Activated CD4-positive, alpha-beta T cell treated with anti-CD3 and anti-CD28 coated beads for 36 hours (primary cell): ENCODE measurements around the gene HOXA2. TPM values are rescaled to one million over a fixed set of nuclear protein-coding genes. Genes with fewer than 3 reads are reported as not detected.

Source experiments
- ATAC-seq: fragments of 200-7000 bp; cut with Tn5 transposase; one replicate; pipeline ENCODE4 v1.10.0; 2021; ENCODE audit warnings: mild to moderate bottlenecking, moderate library complexity
- CTCF ChIA-PET: fragments of 350-600 bp; sonication (Branson Sonifier 250); formaldehyde crosslinking; loops from one replicate; lab custom pipeline; 2021; ENCODE audit warnings: antibody characterized with exemption; lab: Charles Lee
- POLR2A ChIA-PET: fragments of 350-600 bp; sonication (Branson Sonifier 250); formaldehyde crosslinking; loops from one replicate; lab custom pipeline; 2021; ENCODE audit warnings: antibody characterized with exemption, inconsistent platforms; lab: Charles Lee
- DNase-seq: peaks from one replicate; pipeline ENCODE4 v3.0.0-alpha.2; 2020
- H3K27ac Mint-ChIP-seq: one replicate; pipeline ENCODE4 v1.8.0; 2021; ENCODE audit warnings: mixed read lengths
- H3K27me3 Mint-ChIP-seq: one replicate; pipeline ENCODE4 v1.8.0; 2021; ENCODE audit warnings: mixed read lengths
- H3K36me3 Mint-ChIP-seq: one replicate; pipeline ENCODE4 v1.8.0; 2021; ENCODE audit warnings: low read depth, mixed read lengths
- H3K4me1 Mint-ChIP-seq: one replicate; pipeline ENCODE4 v1.8.0; 2021; ENCODE audit warnings: mixed read lengths
- H3K4me3 Mint-ChIP-seq: one replicate; pipeline ENCODE4 v1.8.0; 2021; ENCODE audit warnings: mild to moderate bottlenecking, moderate library complexity, mixed read lengths
- H3K9me3 Mint-ChIP-seq: one replicate; pipeline ENCODE4 v1.8.0; 2021; ENCODE audit warnings: low read depth, mixed read lengths
- intact Hi-C, 2 experiments: fragments of 100-400 bp; cut with DNase I in 1 of 2; cut with micrococcal nuclease in 1 of 2; formaldehyde crosslinking; loops; one replicate each; pipeline versions ENCODE4 v1.14.2 to v1.15.1; 2022 to 2024; cut with DNase I, micrococcal nuclease
- total RNA-seq, 2 experiments: library from RNA; stranded (reverse); gene quantifications; one replicate each; pipeline ENCODE4 v1.2.3, GENCODE V29; 2021

The HOXA2 gene
- total RNA-seq, 2 experiments from 2014 or later = not detected

DNA sequence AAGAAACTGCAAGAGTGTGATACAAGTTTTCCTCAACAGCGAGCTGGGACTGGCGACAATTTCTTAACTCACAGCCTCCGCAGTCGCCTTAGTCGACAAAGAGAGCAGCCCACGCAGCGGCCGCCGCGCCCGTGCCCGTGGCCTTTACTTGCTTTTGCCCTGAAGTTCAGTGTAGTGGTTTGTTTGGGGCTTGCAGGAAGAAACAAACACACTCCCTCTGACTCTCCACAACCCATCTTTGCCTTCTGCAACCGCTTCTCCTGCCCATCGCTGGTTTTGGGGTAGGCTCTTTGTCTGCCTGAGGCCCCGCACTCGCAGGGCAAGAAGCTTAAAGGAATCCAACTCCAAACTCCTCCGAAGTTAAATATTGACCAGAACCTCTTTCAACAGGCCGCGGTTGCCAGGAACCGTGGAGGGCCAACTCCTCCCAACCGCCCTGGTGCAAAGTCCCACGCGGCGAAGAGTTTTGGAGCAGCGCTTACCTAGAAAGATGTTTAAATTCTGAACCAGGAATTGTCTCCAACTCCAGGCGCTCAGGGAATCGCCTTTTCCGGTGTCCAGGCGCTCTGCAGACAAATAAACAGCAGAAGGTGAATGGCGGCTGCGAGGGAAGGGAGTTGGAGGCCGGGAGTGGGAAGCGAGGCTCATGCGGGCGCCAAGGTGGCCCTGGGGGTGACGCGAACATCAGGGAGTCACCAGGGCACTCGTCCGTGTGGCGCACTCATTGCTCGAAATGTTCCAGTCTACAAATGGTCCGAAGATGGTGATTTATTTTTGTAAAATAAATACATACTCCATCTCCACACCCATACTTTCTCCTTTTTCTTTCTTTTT lies 19.8 kb upstream of the HOXA2 start:
- H3K4me1 Mint-ChIP-seq = no peaks in the 10 kb centered on the region
- intact Hi-C loops = no loop called here
- no peak overlapping the region for H3K4me3 Mint-ChIP-seq
- POLR2A ChIA-PET = no interaction called here
- no peaks in the 10 kb centered on the region for H3K36me3 Mint-ChIP-seq
- CTCF ChIA-PET = no interaction called here
- H3K27me3 Mint-ChIP-seq = peaks cover 23% of the 10 kb centered on the region
- H3K9me3 Mint-ChIP-seq = no peaks in the 10 kb centered on the region
- H3K27ac Mint-ChIP-seq = no peak overlapping the region
- ATAC-seq (no peak), DNase-seq (no peak)

DNA sequence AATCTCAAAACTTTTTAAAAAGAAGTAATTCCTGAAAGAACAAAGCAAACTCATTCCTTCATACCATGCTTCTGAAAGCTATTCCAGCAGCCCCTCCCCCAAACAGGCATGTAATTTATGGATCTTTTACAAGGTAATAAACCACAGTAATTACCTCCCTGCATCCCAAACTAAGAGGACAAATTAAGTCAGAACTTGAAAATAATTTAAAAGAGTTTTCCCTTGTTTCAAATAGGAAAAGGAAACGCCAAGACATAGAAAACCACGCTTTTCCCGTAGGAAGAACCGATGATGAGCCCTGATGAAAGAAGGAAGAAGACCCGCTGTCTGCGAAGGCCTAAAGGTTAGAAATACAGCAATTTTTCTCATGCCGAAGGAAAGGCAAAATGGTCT lies 19.2 kb upstream of the HOXA2 start:
- H3K9me3 Mint-ChIP-seq = no peaks in the 10 kb centered on the region
- no peaks in the 10 kb centered on the region for H3K36me3 Mint-ChIP-seq
- H3K27me3 Mint-ChIP-seq = peaks cover 20% of the 10 kb centered on the region
- intact Hi-C loops = no loop called here
- H3K27ac Mint-ChIP-seq = no peak overlapping the region
- DNase-seq (no peak), ATAC-seq (no peak)
- ChIA-PET CTCF (no interaction called here), POLR2A (no interaction called here)
- H3K4me3 Mint-ChIP-seq = no peak overlapping the region
- no peaks in the 10 kb centered on the region for H3K4me1 Mint-ChIP-seq

DNA sequence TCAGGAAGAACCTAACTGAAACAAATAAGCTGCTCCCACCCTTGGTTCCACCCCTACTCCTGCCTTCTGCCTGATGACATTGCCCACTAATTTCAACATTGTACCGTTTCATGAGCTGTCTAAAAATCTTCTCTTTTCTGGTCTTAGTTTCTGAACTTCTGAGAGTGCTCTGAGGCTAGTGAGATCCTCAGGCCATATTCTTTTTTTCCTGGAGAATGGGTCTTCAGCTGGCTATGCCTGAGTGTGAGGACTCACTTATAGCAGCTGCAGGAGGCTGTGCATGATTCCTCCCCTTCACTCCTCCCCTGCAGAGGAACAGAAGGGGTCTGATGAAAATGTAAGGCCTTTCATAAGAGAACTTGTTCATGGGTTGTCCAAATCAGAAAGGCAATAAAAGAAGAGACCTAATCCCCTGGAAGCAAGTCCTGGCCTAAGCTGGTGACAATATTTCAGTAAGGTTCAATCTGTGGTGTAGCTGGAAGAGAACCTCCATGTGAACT lies 17.0 kb upstream of the HOXA2 start:
- ATAC-seq = no peak
- Mint-ChIP-seq H3K4me3 (no peak overlapping the region), H3K36me3 (no peaks in the 10 kb centered on the region), H3K27me3 (peaks cover 6% of the 10 kb centered on the region), H3K27ac (no peak overlapping the region), H3K4me1 (no peaks in the 10 kb centered on the region), H3K9me3 (no peaks in the 10 kb centered on the region)
- ChIA-PET CTCF (interaction anchor here (0.7 kb wide), 1 partner anchor 22 kb away, joined by 3 read pairs; no protein-coding TSS in a partner anchor), POLR2A (no interaction called here)
- intact Hi-C loops = no loop called here
- no peak for DNase-seq

DNA sequence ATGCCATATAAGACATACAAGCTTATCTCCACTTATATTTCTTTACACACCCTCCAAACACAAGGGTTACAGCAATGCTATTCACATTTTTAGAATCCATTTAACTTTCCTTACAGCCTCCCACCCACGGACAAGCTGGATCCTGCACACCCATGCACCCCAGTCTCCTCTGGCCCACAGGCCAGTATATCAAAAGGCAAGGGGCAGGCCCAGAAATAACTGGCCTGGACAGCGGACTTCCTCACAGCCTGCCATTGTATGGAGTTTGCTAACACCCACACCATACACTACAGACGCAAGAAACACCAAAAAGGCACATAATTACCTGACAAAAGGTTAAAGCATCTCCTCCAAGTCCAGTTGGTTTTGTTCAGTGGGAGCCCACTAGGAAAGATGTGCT lies 16.1 kb upstream of the HOXA2 start:
- H3K4me3 Mint-ChIP-seq = no peak overlapping the region
- no peak for DNase-seq
- CTCF ChIA-PET = interaction anchor here (0.6 to 0.7 kb wide), 2 partner anchors 8 to 261 kb away, joined by 3 to 4 read pairs; no protein-coding TSS in a partner anchor

DNA sequence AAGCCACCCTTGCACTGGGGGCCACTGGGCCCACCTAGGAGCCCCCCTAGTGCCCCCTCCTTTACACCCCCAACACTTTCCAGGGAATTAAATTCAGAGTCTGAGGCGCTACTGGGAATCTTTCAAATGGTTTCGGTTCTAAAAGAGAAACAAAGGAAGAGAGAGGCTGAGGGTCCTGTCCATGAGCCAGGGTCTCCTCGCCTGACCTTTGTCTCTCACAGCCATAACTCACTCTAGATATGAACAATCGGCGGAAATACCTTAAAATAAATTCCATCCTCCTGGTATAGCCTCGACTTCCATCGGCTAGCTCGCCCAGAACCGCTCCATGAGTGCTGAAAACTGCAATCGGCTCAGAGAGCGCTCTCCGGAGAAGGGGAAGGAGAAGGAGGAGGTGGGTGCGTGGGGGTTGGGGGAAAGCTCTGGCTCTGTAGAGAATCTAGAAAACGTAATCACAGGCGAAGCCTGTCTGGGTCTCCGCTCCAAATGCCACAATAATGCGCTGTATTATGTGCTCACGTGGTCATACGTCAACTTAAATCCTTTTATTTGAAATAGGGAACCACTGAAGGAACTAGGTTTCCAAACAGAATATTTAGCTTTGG lies 15.5 kb upstream of the HOXA2 start:
- ChIA-PET CTCF (interaction anchor here (0.6 to 0.7 kb wide), 2 partner anchors 9 to 261 kb away, joined by 3 to 4 read pairs; no protein-coding TSS in a partner anchor), POLR2A (no interaction called here)
- H3K36me3 Mint-ChIP-seq = no peaks in the 10 kb centered on the region
- intact Hi-C loops = no loop called here
- ATAC-seq (no peak), DNase-seq (no peak)
- no peaks in the 10 kb centered on the region for H3K9me3 Mint-ChIP-seq
- no peak overlapping the region for H3K4me3 Mint-ChIP-seq
- no peak overlapping the region for H3K27ac Mint-ChIP-seq
- H3K4me1 Mint-ChIP-seq = no peaks in the 10 kb centered on the region
- H3K27me3 Mint-ChIP-seq = peaks cover 6% of the 10 kb centered on the region

More for the DNA sequence above, 16.1 kb upstream of the HOXA2 start:
- Mint-ChIP-seq H3K27ac (no peak overlapping the region), H3K27me3 (peaks cover 4% of the 10 kb centered on the region), H3K4me1 (no peaks in the 10 kb centered on the region), H3K36me3 (no peaks in the 10 kb centered on the region), H3K9me3 (no peaks in the 10 kb centered on the region)
- intact Hi-C loops = no loop called here
- POLR2A ChIA-PET = no interaction called here
- ATAC-seq = no peak

DNA sequence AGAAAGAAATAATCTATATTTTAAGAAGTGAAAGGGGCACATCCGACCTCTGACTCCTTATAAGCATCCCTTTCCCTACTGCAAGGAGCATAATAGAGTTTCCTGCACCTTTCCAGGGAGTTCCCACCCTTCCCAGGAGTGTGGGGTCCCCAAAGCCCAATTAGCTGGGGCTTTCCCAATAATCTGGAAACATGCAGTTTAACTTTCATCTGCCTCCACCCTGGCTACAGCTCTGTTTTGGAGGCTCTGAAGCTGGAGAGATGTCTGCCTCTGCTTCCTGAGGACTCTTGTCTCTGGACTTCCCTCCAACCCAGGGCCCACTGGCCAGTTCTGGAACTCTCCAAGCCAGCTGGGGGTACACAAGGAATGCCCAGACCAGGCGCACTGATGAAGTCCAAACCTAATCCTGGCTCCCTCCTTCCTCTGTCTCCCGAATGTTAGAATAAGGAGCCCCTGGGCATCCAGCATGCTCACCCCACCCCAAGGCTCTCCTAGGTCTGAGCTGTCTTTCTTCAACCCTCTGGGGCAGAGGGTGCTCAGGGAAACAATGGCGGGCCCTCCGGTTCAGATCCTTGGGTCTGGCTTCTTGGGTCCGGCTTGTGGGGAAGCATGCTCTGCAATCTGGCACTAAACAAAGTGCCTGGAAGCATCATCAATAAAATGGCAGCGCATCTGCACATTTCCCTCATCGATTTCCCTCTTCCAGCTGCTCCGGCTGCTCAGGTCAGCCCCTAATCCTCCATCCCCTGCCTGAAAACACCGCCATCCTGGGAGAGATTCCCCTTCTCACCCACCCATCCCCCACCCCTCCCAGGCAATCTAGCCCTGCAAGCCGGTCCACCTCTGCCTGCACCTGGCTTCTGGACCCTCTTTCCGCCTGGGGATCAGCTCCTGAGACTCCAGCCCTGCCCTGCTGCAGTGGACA lies 14.7 kb upstream of the HOXA2 start:
- no peak for ATAC-seq

DNA sequence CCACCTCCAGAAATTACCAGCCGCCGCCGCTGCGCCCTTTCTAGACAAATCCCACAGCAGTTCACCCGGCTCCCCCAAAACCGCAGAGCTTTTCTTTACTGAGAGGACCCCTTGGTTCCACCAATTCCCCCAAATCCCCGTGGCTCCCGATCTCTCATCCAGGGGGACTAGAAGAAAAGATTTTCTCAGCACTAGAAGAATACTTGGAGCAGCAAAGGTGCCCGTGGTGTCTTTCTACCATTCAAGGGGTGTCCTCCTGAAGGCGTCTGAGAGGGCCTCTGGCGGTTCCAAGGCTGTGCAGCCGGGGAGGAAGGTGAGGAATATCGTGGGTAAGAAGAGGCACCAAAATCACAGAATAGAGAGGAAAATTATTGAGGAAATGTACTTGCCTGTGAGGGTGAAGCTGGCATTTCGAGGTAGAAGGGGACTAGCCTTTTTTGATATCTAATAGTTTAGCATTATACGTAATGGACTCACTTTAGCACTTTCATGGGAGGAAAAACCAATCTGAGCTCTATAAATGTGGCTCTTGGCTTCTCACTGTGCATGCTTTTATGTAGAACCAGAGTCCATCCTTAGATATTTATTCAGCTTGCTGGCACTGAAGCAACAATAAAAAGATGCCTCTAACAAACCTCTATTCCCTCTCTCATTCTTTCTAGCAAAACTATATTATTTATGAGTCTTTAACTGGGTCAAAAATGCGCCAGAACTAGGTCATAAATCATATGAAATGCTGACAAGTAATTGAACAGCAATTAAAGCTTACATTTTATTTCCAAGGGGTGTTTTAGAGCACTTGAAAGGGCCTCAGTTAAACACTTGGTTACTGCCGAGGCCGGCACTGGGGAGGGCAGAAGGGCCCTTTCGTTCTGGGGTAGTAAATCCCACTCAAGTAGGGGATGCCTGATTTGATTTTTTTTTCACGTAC lies 13.8 kb upstream of the HOXA2 start:
- intact Hi-C loops = no loop called here
- ChIA-PET CTCF (interaction anchor here (0.8 kb wide), 1 partner anchor 42 kb away, joined by 8 read pairs; no protein-coding TSS in a partner anchor), POLR2A (interaction anchor here (0.6 kb wide), 1 partner anchor 762 kb away, joined by 5 read pairs; no protein-coding TSS in a partner anchor)
- no peaks in the 10 kb centered on the region for H3K9me3 Mint-ChIP-seq
- no peak overlapping the region for H3K4me3 Mint-ChIP-seq
- no peaks in the 10 kb centered on the region for H3K36me3 Mint-ChIP-seq
- no peaks in the 10 kb centered on the region for H3K4me1 Mint-ChIP-seq
- peaks cover 9% of the 10 kb centered on the region for H3K27me3 Mint-ChIP-seq
- ATAC-seq (no peak), DNase-seq (no peak)
- H3K27ac Mint-ChIP-seq = no peak overlapping the region

More for the DNA sequence above, 14.7 kb upstream of the HOXA2 start:
- Mint-ChIP-seq H3K4me1 (no peaks in the 10 kb centered on the region), H3K4me3 (no peak overlapping the region), H3K27ac (no peak overlapping the region), H3K27me3 (peaks cover 6% of the 10 kb centered on the region), H3K9me3 (no peaks in the 10 kb centered on the region), H3K36me3 (no peaks in the 10 kb centered on the region)
- ChIA-PET CTCF (no interaction called here), POLR2A (no interaction called here)
- no peak for DNase-seq
- intact Hi-C loops = no loop called here

DNA sequence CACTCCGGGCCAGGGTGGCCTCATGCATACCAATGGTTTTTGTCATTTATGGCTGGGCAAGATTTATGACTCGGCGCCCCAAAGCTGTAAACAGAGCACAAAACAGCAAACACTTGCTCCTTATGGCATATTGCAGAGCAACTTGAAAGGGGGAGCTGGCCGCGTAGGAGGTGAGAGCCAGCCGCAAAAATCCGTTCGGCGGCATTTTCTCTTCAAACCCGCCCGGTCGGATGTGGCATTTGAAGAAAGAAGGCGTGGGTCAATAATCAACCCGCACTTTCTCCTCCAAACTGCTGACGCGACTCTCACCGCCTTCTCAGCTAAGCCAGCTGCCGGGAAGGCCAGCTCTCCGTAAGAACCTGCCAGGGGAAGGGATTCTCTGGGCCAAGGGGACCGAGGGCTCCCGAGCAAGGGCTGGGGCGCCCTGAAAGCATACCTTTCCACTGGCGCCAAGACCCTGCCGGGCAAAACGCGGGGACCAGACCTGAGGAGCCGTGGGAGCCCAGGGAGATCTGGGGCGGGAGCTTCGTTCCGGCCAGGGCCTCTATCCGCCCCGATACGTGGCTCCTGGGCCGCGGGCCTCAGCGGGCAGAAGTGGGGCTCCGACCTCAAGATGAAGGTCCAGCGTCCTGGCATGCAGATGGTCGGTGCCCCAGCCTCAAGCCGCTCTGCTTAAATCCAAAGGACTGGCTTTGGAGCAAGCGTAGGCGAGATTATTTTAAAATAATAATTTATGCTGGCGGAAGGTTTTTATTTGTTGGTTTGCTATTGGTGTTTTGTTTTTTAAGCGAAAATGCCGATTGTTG lies 12.9 kb upstream of the HOXA2 start:
- ATAC-seq = no peak
- no peak overlapping the region for H3K27ac Mint-ChIP-seq
- ChIA-PET CTCF (interaction anchor here (0.8 kb wide), 1 partner anchor 42 kb away, joined by 8 read pairs; no protein-coding TSS in a partner anchor), POLR2A (no interaction called here)
- H3K36me3 Mint-ChIP-seq = no peaks in the 10 kb centered on the region
- no peaks in the 10 kb centered on the region for H3K9me3 Mint-ChIP-seq
- H3K4me1 Mint-ChIP-seq = no peaks in the 10 kb centered on the region
- H3K4me3 Mint-ChIP-seq = no peak overlapping the region
- peaks cover 9% of the 10 kb centered on the region for H3K27me3 Mint-ChIP-seq
- intact Hi-C loops = no loop called here
- DNase-seq = no peak

DNA sequence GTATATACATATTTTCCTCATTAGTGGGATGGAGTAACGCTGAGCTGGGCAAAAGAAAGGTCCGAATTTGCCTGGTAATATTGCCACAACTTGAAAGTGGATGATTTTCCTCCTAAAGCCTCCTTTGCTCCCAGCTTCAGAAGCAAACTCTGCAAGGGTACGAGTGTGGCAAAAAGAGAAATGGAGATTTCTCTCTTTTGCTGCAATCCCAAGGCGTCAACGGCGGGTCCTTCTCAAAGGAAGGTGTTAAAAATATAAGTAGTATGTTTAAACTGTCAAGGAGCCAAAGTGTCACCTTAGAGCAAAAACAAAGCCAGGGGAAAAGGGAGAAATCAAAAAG lies 12.4 kb upstream of the HOXA2 start:
- ChIA-PET CTCF (interaction anchor here (0.7 kb wide), 1 partner anchor 203 kb away, joined by 3 read pairs; no protein-coding TSS in a partner anchor), POLR2A (no interaction called here)
- Mint-ChIP-seq H3K4me3 (no peak overlapping the region), H3K27me3 (peaks cover 11% of the 10 kb centered on the region), H3K4me1 (no peaks in the 10 kb centered on the region), H3K36me3 (no peaks in the 10 kb centered on the region), H3K9me3 (no peaks in the 10 kb centered on the region), H3K27ac (no peak overlapping the region)
- no peak for DNase-seq
- intact Hi-C loops = no loop called here
- ATAC-seq = no peak
